GM10248 (cell line): Measurements from ENCODE around the gene FAM110A.

Experiments
- CTCF ChIA-PET: fragments of 300-600 bp; sonication (Branson Sonifier 250); formaldehyde crosslinking; extraction: SDS; loops from one replicate; lab custom pipeline; 2021; ENCODE audit warnings: antibody characterized with exemption; lab: Yijun Ruan, JAX
- POLR2A ChIA-PET: fragments of 350-650 bp; sonication (Branson Sonifier 250); formaldehyde crosslinking; extraction: SDS; loops from one replicate; lab custom pipeline; 2020; ENCODE audit warnings: antibody characterized with exemption; lab: Yijun Ruan, JAX
- DNase-seq: peaks from one replicate; pipeline ENCODE4 v3.0.0; 2012; ENCODE audit errors: extremely low spot score
- TF ChIP-seq, protein P1 (sequence below): IDR thresholded peaks from 2 replicates; pipeline ENCODE4 v1.5.1; 2012; ENCODE audit warnings: mild to moderate bottlenecking, low read depth; ENCODE audit errors: extremely low read depth, missing control alignments, control extremely low read depth

FAM110A gene

GRCh38 chr20:855466-856360 lies 22.2 kb downstream of the FAM110A start:
- TF ChIP-seq, protein P1, sequence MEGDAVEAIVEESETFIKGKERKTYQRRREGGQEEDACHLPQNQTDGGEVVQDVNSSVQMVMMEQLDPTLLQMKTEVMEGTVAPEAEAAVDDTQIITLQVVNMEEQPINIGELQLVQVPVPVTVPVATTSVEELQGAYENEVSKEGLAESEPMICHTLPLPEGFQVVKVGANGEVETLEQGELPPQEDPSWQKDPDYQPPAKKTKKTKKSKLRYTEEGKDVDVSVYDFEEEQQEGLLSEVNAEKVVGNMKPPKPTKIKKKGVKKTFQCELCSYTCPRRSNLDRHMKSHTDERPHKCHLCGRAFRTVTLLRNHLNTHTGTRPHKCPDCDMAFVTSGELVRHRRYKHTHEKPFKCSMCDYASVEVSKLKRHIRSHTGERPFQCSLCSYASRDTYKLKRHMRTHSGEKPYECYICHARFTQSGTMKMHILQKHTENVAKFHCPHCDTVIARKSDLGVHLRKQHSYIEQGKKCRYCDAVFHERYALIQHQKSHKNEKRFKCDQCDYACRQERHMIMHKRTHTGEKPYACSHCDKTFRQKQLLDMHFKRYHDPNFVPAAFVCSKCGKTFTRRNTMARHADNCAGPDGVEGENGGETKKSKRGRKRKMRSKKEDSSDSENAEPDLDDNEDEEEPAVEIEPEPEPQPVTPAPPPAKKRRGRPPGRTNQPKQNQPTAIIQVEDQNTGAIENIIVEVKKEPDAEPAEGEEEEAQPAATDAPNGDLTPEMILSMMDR = no peak
- no peak for DNase-seq
- POLR2A ChIA-PET = no interaction called here
- CTCF ChIA-PET = interaction anchor here (0.7 kb wide), 1 partner anchor 119 kb away, joined by 3 read pairs; no protein-coding TSS in a partner anchor

DNA sequence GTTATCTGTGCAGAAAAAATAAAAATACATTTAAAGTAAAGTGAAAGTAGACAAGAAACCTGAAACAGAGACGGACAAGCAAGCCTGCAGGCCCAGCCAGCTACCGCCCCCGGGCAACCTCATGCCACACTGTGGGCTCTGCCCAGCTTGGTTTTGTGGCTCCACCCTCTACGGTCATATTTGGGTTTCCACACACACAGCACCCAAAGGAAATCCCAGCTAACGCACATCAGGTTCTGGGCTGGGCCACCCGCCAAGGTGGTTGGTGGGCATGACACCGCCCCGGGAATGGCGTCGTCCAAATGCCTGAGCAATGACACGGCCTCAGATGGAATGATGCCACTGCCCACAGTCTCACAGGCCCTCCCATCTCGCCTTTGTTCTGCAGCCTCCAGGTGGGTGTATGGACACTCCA lies 22.9 kb downstream of the FAM110A start:
- DNase-seq = no peak
- CTCF ChIA-PET = no interaction called here

DNA sequence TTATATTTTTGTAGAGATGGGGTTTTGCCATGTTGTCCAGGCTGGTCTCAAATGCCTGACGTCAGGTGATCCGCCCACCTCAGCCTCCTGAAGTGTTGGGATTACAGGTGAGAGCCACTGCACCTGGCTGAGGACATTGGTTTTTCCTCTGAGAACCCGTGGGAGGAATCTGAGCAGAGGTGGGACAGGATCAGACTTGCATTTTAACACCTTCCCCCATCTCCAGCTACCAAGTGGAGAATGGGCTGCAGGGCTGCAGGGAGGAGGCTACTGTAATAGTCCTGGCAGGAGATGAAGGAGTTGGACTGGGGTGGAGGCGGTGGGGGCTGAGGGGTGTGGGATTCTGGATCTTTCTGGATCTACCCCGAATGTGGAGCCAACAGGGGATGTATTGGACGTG lies 24.5 kb downstream of the FAM110A start:
- ChIA-PET POLR2A (no interaction called here), CTCF (interaction anchor here (1.0 kb wide), 1 partner anchor 98 kb away, joined by 3 read pairs; no protein-coding TSS in a partner anchor)
- TF ChIP-seq, protein P1 = no peak
- no peak for DNase-seq

More for the DNA sequence above, 22.9 kb downstream of the FAM110A start:
- TF ChIP-seq, protein P1 = no peak
- POLR2A ChIA-PET = no interaction called here

- DNase-seq = no peak
- POLR2A ChIA-PET = no interaction called here
- TF ChIP-seq, protein P1 = no peak
- CTCF ChIA-PET = interaction anchor here (1.0 to 2.9 kb wide), 2 partner anchors 97 to 113 kb away, joined by 3 to 13 read pairs; no protein-coding TSS in a partner anchor
These were observed 26.3 kb downstream of the FAM110A start for GRCh38 chr20:859751-860231.

GRCh38 chr20:860891-861290 lies 27.4 kb downstream of the FAM110A start:
- POLR2A ChIA-PET = no interaction called here
- no peak for DNase-seq
- TF ChIP-seq, protein P1 = no peak
- CTCF ChIA-PET = interaction anchor here (2.9 kb wide), 1 partner anchor 95 kb away, joined by 13 read pairs; no protein-coding TSS in a partner anchor

GRCh38 chr20:865440-865839 lies 31.9 kb downstream of the FAM110A start:
- no peak for DNase-seq
- TF ChIP-seq, protein P1 = no peak
- POLR2A ChIA-PET = no interaction called here
- CTCF ChIA-PET = no interaction called here
